Progenitor cell of endocrine pancreas (in vitro differentiated cells): ENCODE measurements around the gene DGCR2. TPM values are rescaled to one million over a fixed set of nuclear protein-coding genes. Genes with fewer than 3 reads are reported as not detected.

Experiments used
- DNase-seq: peaks from one replicate; pipeline ENCODE4 v3.0.0; 2021; ENCODE audit warnings: low spot score; ENCODE audit not compliant: unreplicated experiment
- H3K27ac Mint-ChIP-seq: 2 replicates; pipeline ENCODE4 v1.8.0; 2021; ENCODE audit warnings: mild to moderate bottlenecking, moderate library complexity, mixed read lengths
- H3K27me3 Mint-ChIP-seq: 2 replicates; pipeline ENCODE4 v1.8.0; 2021; ENCODE audit warnings: mixed read lengths
- H3K36me3 Mint-ChIP-seq: 2 replicates; pipeline ENCODE4 v1.8.0; 2022; ENCODE audit warnings: mixed read lengths; ENCODE audit not compliant: insufficient read depth
- H3K4me1 Mint-ChIP-seq: 2 replicates; pipeline ENCODE4 v1.8.0; 2021; ENCODE audit warnings: low read depth, mixed read lengths
- H3K4me3 Mint-ChIP-seq: 2 replicates; pipeline ENCODE4 v1.8.0; 2021; ENCODE audit warnings: low read depth, mild to moderate bottlenecking, moderate library complexity, mixed read lengths
- H3K9me3 Mint-ChIP-seq: 2 replicates; pipeline ENCODE4 v1.8.0; 2021; ENCODE audit warnings: low read depth, mixed read lengths
- CTCF ChIP-seq: fragments of 200-600 bp; sonication (generic); IDR thresholded peaks from one replicate; pipeline ENCODE4 v1.5.0; 2021; ENCODE audit warnings: antibody characterized with exemption, mild to moderate bottlenecking; ENCODE audit not compliant: unreplicated experiment
- total RNA-seq: library from RNA; stranded (reverse); gene quantifications from 2 replicates; pipeline ENCODE4 v1.2.1, GENCODE V29; 2021

Gene DGCR2
- total RNA-seq, 1 donor from 2014 or later: 89.1 TPM

DNA sequence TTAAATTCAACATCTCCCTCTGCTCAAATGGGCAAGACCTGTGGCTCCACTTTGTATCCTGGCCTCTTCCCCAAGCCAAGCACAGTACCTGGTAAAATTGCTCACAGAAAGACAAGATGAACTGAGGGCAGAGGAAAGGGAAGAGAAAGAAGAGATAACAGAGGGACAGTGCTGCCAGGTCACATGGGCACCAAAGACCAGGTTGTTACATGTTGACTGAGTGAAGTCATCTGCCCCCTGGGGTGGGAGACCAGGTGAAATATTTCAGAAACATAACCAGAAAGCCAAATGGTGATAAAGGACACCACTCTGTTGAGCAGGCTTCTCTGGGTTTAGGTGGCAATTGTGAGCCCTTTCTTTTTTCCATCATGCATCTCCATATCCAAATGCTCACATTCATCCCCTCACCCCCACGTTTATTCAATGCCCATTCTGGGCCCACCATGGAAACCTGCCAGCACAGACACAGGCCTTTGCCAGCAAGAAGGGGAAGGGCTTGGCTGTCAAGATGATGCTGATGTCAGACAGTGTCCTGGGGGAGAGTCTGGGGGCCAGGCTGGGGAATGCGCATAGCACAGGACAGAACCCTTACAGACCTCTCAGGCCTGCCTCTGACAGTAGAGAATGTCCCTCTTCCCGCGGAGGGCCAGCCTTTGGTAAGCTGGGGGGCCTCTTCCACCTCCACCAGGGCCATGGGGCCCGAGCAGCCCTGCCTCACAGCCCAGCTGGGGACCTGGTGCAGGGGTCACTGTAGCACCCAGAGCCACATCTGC lies 51.6 kb downstream of the DGCR2 start:
- H3K27ac Mint-ChIP-seq: no peak overlapping the region
- no peak for DNase-seq
- H3K9me3 Mint-ChIP-seq: peaks cover 3% of the 10 kb centered on the region
- no peak overlapping the region for H3K4me3 Mint-ChIP-seq
- TF ChIP-seq CTCF: no peak
- no peaks in the 10 kb centered on the region for H3K4me1 Mint-ChIP-seq
- H3K36me3 Mint-ChIP-seq: peaks cover 20% of the 10 kb centered on the region
- H3K27me3 Mint-ChIP-seq: no peaks in the 10 kb centered on the region

DNA sequence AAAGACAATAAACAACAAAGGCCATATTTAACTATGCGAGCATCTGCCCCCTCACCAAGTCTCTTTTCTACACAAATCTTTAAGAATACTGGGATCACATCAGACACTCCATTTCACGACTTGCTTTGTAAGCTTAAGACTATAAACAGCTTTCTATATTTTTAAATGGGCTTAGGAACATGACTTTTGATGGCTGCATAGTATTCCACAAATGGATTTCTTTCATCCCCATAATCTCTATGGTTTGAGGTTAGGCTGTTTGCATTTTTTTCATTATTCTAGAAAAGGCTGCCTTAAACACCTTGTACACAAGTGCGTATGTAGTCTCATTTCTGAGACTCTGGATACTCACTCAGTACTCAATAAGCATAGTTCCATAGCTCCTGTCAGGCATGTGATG lies 52.8 kb downstream of the DGCR2 start:
- Mint-ChIP-seq H3K4me3 (no peak overlapping the region), H3K27me3 (no peaks in the 10 kb centered on the region)
- TF ChIP-seq CTCF: no peak

DNA sequence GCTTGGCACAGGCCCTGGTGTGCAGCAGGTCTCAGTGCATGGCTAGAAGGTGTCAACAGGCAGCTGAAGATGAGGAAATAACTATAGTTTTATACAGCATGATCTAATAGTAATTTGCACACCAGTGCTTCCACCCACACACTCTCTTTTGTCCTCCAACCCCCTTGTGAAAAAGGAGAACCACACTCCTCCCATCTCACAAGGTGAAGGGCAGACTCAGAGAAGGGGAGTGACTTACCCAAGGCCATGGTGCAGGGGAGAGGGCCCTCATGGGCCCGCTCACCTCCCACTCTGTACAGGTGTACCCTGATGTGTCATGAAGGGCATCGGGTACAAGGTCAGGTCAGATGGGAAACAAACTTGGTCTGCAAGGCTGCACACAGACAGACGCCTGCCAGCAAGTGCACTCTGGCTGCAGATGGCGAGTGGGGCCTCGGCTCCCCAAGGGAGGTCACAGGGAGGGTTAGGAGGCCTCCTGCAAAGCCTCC lies 53.4 kb downstream of the DGCR2 start:
- peaks cover 22% of the 10 kb centered on the region for H3K36me3 Mint-ChIP-seq
- no peaks in the 10 kb centered on the region for H3K27me3 Mint-ChIP-seq
- H3K9me3 Mint-ChIP-seq: no peaks in the 10 kb centered on the region
- no peak overlapping the region for H3K27ac Mint-ChIP-seq
- no peak for DNase-seq
- TF ChIP-seq CTCF: no peak
- H3K4me3 Mint-ChIP-seq: no peak overlapping the region
- no peaks in the 10 kb centered on the region for H3K4me1 Mint-ChIP-seq

More for the DNA sequence above, 52.8 kb downstream of the DGCR2 start:
- no peaks in the 10 kb centered on the region for H3K4me1 Mint-ChIP-seq
- no peaks in the 10 kb centered on the region for H3K9me3 Mint-ChIP-seq
- peaks cover 22% of the 10 kb centered on the region for H3K36me3 Mint-ChIP-seq
- DNase-seq: no peak
- H3K27ac Mint-ChIP-seq: no peak overlapping the region

DNA sequence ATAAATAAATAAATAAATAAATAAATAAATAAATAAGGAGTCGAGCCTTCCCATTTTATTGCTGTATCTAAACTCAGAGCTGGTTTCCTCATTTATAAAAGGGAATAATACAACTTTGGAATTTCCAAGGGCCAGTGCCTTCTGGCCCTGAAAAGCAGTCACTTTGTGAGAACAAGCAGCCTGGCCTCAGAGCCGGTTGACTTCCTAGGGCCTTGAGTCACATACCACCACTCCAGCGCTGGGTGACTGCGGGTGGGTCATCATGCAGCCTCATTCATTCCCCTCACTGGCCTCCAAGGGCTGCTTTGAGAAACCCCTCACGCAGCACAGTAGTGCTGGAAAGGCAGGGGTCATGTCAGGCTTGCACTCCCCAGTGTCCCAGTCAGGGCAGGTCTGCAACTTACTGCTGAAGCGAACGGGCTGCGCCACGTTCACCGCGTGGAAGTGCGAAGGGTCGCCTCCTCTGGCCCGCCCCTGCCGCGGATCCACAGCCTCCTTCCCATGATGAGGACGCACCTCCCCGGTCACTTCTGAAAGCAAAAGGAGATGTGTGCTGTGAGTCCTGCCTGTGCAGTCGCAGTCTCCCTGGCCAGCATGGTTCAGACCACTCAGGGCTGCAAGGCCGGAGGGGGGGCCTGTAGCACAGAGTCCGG lies 54.4 kb downstream of the DGCR2 start:
- no peak overlapping the region for H3K4me3 Mint-ChIP-seq
- DNase-seq: no peak
- peaks cover under 1% of the 10 kb centered on the region for H3K4me1 Mint-ChIP-seq
- TF ChIP-seq CTCF: no peak
- peaks cover 22% of the 10 kb centered on the region for H3K36me3 Mint-ChIP-seq
- H3K27me3 Mint-ChIP-seq: no peaks in the 10 kb centered on the region
- no peak overlapping the region for H3K27ac Mint-ChIP-seq
- H3K9me3 Mint-ChIP-seq: no peaks in the 10 kb centered on the region

DNA sequence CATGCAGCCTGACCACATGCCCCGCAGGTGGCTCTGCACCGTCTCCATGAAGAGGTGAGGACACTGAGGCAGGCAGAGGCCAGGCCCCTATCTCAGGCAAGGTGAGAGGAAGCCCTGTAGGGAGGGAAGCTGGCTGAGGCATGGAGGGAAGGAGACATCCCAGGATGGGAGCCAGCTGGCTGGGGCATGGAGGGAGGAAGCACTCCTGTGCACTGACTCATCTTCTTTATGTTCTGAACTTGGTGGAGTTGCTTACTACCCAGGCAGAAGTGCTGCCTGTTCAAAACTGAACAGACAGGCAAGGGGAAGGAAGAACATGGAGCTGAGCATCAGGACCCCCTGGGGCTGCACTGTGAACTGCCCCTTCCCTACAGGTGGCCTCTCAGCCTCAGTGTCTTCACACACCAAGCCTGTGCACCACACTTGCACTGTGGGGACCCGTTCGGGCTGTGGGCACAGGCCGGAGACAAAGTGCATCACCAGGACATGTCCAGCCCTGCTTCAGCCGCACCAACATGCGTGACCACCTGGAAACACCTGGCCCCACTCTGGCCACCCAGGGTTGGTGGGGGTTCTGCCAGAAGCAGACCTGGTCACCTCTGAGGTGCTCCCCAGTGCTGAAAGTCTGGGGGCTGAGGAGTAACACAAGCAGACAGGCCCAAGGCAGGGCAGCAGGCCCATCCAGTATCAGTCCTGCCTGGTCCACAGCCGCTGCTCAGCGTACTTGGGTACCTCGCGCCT lies 55.5 kb downstream of the DGCR2 start:
- Mint-ChIP-seq H3K4me1 (peaks cover 4% of the 10 kb centered on the region), H3K27me3 (no peaks in the 10 kb centered on the region), H3K4me3 (no peak overlapping the region), H3K36me3 (peaks cover 22% of the 10 kb centered on the region), H3K9me3 (no peaks in the 10 kb centered on the region), H3K27ac (no peak overlapping the region)
- no peak for TF ChIP-seq CTCF
- no peak for DNase-seq
